Ovary (tissue), 3 donors: ENCODE measurements around the gene LYST.

Experiments used
- POLR2A ChIP-seq: fragments of 450-650 bp; IDR thresholded peaks from one replicate; pipeline ENCODE4 v1.6.1; 2017; ENCODE audit warnings: antibody characterized with exemption, mild to moderate bottlenecking, moderate library complexity
- TF ChIP-seq, protein P1 (sequence below), 3 donors: fragments of 450-650 bp in 2 of 3; fragments of 200-600 bp in 1 of 3; IDR thresholded peaks; one replicate each; pipeline versions ENCODE4 v1.5.1 to v1.8.0; 2016 to 2022; ENCODE audit warnings: antibody characterized with exemption in 3 of 3, mild to moderate bottlenecking in 1 of 3
- donor health status: DM: no; HTN: no; CAD: no.

DNA sequence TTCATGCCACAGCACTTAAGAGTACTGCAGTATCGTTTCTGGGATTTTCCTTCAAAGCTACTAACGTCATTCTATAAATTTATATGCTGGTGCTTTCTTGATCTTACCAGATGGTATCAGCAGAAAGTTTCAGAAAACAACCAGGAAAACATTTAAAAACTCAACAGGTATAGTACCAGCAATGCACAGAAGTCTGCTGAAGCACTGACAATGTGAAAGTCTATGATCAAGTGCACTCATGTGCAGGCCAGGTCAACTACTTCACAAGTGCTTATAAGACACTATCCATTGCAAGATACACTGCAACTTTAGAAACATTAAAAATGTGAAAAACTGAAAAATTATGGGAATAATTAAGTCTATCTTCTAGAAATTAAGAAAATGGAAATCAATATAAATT is 34.7 kb downstream of the LYST start:
- TF ChIP-seq, protein P1, sequence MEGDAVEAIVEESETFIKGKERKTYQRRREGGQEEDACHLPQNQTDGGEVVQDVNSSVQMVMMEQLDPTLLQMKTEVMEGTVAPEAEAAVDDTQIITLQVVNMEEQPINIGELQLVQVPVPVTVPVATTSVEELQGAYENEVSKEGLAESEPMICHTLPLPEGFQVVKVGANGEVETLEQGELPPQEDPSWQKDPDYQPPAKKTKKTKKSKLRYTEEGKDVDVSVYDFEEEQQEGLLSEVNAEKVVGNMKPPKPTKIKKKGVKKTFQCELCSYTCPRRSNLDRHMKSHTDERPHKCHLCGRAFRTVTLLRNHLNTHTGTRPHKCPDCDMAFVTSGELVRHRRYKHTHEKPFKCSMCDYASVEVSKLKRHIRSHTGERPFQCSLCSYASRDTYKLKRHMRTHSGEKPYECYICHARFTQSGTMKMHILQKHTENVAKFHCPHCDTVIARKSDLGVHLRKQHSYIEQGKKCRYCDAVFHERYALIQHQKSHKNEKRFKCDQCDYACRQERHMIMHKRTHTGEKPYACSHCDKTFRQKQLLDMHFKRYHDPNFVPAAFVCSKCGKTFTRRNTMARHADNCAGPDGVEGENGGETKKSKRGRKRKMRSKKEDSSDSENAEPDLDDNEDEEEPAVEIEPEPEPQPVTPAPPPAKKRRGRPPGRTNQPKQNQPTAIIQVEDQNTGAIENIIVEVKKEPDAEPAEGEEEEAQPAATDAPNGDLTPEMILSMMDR (IDR thresholded peaks at IDR 0.05) = no peak
- TF ChIP-seq POLR2A = no peak
